ENCODE results near the gene UFSP2.

UFSP2 gene

DNA sequence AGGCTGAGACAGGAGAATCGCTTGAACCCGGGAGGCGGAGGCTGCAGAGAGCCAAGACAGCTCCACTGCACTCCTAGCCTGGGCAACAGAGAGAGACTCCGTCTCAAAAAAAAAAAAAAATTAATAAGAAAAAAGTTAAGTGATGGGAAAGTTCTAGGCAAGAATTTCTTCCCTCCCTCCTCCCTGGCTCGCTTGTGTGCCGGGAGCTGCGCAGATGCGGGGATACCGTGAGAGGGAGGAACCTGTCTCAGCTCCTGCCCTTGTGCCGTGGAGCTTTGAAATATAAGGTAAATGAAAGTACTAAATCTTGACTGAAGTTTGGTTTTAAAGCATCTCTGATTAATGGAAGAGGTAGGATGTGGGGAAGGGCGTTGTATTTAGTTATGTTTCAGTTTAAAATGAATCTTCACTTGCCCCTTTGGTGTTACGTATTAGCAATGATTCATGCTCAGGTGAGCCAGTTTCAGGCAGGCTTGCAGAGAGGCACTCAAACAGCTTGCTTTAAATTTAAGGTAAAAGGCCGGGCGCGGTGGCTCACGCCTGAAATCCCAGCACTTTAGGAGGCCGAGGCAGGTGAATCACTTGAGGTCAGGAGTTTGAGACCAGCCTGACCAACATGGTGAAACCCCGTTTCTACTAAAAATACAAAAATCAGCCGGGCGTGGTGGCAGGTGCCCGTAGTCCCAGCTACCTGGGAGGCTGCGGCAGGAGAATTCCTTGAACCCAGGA, 1.4 kb upstream of the UFSP2 start:
- no peak for DNase-seq (ENCODE audit: low spot score)

DNA sequence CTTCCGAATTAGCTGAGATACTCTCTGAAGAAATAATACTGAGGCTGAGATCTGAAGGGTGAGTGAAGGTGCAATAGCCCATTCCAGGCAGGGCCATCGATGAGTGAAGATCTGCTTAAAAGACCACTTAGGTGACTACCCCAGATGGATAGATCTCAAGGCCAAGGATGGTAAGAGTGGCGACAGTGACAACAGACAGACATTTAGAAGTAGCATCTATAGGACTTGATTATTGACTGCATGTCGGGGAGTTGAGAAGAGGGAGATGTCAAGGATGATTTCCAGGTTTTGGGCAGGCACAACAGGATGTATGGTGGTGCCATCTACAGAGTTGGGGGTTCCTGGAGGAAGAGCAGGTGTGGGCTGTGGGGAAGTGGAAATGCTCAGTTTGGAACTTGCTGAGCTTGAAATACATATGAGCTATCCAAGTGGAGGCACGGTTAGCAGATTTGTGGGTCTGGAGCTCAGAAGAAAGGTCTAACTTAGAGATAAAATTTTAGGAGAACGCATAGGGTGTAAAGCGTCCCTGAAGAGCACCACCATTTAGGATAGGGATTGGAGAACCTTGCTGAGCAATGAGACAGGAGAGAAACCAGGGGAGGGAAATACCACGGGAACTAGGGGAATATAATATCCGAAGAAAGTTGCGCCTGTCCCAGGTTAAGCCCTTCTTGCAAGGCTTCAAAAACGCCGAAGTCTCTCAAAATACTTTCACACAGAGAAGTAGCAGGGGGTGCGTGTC, 688 bp downstream of the UFSP2 start:
- peak; percentile 43 for DNase-seq (ENCODE audit: low spot score)

DNA sequence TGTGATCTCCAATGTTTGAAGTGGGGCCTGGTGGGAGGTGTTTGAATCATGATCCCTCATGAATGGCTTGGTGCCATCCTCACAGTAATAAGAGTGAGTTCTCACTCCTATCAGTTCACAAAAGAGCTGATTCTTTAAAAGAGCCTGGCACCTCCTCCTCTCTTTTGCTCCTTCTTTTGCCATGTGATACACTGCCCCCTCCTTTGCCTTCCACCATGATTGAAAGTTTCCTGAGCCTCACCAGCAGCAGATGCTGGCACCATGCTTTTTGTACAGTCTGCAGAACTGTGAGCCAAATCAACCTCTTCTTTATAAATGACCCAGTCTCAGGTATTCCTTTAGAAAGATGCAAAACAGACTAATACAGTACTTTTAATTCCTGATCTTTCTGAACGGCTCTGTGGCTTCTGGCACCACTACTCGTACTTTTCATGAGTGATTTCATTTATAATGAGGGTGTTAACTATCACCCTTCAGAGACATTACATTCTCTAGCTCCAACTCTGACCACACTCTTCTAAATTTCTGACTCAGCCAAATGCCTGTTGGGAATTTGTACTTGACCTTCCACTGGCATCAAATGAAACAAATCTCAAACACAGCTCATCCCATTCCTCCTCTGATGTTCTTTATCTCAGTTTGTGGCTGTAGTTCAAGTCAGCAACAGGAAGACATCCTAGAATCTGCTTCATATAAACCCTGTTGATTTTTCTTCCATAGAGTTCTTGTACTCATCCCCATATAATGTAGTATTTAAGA, 4.2 kb downstream of the UFSP2 start:
- DNase-seq (ENCODE audit: low spot score), result no peak

DNA sequence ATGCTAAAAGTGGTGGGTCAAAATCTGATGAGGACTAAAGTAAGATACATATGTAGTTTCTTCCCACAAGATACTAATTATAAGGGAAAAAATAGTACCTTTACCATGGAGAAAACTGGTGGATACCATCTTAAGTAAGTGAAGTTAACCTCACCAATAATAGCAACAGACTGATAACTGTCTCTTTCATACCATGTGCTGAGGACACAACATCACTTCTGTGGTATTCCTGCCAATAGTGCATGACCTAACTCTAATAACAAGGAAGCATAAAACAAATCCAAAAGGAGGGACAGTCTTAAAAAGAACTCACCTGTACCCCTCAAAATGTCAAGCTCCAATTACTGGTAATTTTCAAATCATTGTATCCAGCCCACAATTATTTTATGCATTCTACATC, 8.8 kb downstream of the UFSP2 start:
- no peak for DNase-seq (ENCODE audit: low spot score)

DNA sequence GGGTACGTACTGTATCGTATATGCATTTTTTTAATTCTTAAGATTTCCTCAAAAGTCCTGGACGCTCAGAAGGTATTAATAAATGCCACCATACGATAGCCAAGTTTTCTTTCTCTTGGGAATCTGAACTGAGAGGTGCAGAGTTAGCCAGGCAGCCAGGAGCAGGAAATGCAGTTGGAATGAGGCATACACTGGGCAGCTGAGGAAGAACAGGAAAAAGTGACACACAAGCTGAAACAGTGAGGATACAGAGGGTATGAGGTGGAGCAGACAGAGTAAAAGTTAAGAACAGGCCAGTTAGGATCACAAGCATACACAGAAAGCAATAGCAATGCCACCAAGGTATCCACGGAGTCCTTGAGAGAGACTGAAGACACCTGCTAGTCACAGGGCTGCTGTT, 13.4 kb downstream of the UFSP2 start:
- DNase-seq (ENCODE audit: low spot score), result peak; percentile 92

DNA sequence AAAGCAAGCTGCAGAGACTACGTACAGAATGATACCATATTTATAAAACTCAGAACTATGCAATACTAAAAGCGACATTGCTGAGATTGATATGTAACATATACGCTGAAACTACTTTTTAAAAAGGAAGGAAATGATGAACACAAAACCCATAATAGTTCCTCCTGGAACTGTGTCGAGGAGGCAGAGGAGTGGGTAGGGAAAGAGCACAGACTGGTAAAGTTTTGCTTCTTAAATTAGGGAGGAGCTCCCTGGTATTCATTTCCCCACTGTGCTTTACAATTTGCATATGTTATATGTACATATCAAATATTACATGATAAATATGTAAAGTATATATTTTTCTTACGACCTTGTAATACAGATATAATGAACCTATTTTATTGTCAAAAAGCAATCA, 13.9 kb downstream of the UFSP2 start:
- DNase-seq (ENCODE audit: low spot score), result peak; percentile 50

DNA sequence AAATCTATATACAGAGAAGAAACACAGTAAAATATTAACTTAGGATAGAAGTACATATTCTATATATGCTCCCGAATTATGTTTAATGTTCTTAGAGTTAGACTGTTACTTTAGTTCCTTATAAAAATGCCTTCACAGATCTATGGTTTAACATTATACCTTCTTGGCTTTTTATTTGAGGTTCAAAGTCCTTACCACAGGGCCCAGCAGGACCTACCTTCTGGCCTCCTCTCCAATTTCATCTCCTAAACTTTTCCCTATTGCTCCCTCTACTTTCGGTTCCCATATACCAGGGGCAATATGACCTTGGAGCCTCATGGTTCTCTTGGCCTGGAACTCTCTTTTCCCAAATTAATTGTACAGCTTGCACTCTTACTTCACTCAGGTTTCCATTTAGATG, 17.3 kb downstream of the UFSP2 start:
- no peak for DNase-seq (ENCODE audit: low spot score)

DNA sequence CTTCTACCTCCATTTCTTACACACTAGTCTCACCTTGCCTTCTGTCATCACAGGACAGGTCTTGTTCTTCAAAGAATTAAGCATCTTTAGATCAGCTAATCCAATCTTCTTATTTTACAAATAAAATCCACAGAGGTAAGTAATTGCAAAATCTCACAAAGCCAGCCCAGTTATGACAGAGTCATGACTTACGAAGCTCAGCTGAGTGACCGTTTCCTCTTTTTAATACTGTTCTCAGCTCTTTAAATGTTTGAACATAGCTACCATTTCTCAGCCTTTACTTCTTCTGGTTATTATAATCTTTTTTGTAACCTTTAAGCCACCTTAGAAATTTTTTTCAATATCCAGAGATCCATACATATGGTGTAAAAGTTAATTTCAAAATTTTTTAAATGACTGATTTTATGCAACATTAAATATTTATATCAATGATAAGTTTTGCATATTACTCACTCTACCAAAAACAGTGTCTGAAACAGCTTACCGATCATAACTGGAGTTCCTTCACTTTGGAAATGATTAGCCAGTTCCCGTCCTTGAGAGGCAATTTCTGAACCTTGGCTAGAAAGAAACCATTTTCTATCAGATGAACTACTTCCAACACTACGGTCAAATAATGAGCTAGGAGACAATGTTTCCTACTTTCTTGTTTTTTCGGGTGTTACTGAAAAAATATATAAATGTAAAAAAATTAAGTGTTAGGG, 20.3 kb downstream of the UFSP2 start:
- no peak for DNase-seq (ENCODE audit: low spot score)

DNA sequence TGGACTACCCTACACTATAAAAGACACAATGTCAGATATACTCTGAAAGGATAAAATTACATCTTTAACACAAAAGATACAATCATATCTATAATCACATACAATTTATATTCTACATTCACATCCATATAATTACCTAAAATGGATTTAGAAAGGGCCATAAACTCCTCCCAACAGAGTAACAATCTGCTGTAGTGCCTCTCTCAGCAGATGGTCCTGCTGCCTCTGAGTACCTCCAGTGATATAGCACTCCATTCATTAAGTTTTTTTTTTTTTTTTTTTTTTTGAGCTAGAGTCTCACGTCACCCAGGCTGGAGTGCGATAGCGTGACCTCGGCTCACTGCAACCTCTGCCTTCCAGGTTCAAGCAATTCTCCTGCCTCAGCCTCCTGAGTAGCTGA, 21.7 kb downstream of the UFSP2 start:
- DNase-seq (ENCODE audit: low spot score), result no peak

DNA sequence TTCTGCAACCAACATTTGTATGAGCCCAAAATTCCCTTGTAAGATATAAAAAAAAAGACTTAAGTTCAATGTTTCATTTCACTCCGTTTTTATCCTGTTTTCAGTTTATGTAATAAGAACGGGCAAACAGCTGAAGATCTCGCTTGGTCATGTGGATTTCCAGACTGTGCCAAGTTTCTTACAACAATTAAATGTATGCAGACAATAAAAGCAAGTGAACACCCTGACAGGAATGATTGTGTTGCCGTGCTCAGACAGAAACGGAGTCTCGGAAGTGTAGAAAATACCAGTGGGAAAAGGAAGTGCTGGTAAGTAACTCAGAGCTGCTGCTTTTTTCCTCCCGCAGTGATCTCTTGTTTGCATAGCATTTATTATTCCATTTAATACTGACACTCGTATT, 26.3 kb downstream of the UFSP2 start:
- DNase-seq (ENCODE audit: low spot score), result no peak

DNA sequence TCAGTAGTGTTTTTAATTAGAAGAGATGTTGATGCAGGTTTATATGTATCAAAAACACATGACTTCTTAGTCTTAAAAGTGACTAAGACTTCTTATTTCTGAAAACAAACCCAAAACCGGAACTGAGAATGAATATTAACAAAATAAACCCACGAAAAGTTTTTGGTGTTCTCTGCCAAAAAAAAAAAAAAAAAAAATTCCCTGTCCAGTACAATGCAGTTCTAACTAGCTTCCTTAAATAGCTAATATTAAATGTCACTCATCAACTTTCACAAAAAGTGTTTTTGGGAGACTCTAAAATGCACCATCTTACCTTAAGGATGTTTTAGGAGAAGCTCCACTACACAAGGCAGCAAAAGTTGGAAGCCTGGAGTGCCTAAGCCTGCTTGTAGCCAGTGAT, 27.1 kb downstream of the UFSP2 start:
- DNase-seq (ENCODE audit: low spot score), result no peak

DNA sequence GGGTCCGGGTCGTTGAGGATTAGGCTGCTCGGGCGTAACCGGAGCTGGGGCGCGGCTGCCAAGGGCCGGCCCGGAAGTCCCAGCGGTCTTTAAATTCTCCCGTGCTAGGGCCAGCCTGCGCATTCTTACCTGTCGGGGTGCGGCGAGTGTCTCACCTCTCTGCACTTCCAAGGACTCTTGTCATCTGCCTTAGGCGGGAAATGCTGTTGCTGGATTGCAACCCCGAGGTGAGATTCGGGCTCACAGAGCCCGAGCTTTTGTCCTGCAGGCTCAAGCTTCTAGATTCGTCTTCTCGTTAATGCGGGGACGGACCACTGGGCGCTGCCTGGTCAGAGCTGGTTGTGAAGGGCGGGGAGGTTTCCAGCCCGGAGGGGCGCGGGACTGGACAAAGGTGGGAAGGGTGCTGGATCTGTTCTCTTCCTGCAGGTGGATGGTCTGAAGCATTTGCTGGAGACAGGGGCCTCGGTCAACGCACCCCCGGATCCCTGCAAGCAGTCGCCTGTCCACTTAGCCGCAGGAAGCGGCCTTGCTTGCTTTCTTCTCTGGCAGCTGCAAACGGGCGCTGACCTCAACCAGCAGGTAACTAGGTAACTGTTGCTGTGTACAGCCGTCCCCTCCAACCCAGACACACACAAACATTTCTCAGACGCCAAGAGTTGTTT, 28.9 kb downstream of the UFSP2 start, which contains the start of gene ANKRD37:
Gene ANKRD37 (plus strand): TSS at position 118 of the 662 bp plus-strand sequence. CDS start 83 bp downstream, at position 201.
- no peak for DNase-seq (ENCODE audit: low spot score)

DNA sequence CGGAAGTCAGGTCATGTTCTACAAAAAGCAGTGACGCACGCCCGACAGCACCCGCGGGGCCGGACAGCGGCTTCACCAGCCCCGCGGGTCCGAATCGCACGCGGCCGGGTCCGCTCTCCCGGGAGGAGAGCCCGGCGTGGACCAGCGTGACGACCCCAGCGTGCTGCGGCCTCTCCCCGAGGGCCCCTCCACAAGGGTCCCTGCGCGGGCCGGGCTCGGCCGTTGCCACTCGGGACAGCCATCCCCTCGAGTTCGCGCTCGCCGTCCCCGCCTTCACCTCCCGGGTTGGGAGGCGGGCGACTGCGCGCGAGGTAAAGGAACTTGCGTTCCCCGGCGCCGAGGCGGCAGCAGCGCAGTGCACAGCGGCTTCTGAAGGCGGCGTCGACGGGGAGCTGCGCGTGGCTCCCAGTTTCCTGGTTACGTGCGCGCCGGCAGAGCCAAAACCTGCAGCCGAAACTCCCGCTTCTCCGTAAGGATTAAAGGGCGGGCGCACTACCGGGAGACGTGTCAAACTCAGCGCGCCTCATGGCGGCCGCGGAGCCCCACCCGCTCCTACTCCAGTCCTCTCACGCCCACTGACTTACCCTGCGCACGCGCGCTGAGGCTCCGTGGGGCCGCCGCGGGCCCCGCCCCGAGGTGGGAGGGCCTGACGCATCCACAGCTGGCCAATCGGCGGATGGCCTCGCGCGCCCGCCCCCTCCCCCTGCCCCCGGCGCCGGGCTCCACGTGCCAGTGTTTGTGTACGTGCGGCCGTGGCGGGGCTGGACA, 29.6 kb downstream of the UFSP2 start:
- peak; percentile 95 for DNase-seq (ENCODE audit: low spot score)

DNA sequence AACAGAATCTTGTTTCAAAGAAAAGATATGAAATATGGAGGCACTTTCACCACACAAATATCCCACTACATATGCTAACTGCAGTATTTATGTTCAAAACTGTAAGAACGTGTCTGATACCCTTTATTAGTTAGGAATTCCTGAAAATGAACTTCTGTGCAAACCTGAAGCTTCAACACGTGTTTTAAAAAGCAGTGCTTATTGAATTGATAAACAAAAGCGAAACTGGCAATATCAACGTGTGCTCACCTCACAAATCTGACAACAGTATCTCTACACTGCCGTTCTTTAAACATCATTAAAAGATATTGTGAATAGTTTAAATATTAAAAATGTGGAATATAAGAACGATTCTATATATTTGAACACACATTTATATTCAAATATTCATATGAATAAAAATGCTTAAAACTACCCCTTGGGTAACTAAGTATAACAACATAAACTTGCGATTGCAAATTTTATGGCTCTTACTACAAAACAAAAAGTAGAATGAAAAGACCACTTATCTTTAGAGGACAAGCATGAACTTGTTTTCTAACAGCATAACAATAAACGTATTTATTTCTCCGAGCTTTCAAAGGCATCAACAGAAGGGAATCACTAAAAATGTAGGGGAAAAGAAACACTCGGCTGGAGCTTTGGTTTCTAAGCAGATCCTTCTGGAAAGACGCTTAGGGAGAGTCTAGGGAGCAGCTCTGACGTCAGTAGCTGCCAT, 30.4 kb downstream of the UFSP2 start, which contains the start of gene LRP2BP:
Gene LRP2BP (minus strand): TSS at position 687 of the 718 bp plus-strand sequence. CDS start 17,738 bp downstream, outside the sequence.
- peak; percentile 80 for DNase-seq (ENCODE audit: low spot score)

DNA sequence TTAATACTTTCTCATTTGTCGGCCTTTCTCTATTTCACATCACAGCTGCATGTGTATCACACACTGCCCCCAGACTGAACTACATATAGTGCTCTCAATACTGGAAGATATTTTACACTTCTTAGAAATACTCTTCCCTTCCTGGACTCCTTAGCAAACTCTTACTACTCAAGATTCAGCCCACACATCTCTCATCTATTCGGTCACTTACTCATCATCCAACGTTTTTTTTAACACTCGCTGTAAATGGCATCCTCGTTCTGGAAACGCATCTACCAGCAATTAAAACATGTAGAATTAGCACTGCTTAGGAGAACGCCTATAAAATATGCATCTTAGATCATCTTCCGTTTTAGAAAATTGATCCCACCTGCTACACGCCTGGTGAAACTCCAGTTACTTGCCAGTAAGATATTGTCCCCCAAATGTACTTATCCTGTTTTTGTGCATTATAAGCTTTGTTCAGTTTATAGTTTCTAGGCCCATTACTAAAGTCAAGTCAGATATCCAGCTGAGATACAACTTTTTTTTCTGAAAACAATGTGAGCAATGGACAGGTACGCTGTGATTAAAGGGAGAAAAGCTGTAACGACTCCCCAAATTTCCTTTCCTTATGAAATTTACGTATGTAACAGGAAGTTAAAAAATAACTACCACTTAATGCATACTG, 31.1 kb downstream of the UFSP2 start:
- no peak for DNase-seq (ENCODE audit: low spot score)

DNA sequence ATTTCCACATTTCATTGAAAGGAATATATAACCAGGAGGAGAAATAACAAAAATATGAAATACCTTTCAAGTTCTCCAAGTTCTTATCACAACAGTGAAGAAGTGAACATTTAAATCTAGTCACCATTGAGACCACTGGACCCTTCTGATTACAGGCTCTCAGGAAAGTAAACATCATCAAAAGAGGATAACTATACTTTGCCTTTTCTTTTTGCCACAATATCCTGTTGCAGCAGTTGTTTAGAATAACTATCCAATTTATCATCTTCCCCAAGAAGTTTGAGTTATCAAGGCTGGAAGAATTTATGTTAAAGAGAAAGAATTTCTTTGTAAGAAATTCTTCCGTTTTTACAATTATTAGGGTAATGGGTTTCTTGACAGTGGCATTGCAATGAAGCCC, 33.6 kb downstream of the UFSP2 start:
- DNase-seq (ENCODE audit: low spot score), result no peak

DNA sequence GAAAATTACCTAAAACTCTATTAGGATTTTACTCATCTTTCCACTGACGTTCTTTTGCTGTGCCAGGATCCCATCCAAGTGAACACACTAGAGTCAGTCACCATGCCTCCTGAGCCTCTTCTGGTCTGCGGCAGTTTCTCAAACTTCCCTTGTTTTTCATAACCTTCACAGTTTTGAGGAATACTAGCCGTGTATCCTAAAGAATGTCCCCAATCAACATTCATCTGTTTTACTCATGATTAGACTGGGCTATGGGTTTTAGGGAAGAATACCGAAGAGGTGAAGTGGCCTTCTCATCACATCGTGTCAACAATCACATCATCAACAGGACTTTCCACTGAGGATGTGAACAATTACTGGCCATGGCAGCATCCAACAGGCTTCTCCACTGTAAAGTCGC, 34.8 kb downstream of the UFSP2 start:
- DNase-seq (ENCODE audit: low spot score), result no peak

DNA sequence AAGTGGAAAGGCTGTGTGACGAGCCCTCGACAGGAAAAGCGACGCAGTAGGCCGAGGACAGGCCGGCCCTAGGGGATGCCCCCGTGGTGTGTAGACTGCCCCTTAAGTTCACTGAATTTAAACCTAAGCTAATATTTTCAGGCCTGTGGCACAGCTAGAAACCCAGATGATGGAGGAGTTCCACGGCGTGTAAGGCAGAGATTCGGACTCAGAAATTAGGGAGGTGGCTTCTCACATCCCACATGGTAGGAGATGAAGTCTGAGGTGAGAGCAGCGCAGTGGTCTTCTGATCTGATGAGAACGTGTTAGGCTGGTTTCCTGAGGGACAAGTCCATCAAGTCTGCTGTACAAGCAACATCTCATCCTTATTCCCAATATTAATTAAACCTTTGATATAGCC, 37.8 kb downstream of the UFSP2 start:
- no peak for DNase-seq (ENCODE audit: low spot score)

DNA sequence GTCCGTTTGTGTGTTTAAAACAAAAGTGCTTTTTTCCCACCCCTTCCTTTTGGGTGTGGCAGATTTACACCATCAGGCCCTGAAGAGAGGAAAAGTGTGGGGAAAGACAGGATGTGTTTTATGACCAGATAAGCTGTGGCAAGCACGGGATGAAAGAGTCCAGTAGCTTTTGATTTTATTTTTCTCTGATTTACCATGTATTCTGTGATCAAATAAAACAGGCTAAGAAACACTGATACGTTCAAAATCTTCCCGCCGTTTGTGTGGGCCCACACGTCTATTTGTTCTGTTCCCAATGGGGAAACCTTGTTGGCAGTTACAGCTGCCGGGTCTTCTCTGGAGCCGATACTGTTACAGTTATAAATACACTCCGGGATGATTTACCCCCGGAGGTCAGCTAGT, 40.8 kb downstream of the UFSP2 start:
- DNase-seq (ENCODE audit: low spot score), result no peak

DNA sequence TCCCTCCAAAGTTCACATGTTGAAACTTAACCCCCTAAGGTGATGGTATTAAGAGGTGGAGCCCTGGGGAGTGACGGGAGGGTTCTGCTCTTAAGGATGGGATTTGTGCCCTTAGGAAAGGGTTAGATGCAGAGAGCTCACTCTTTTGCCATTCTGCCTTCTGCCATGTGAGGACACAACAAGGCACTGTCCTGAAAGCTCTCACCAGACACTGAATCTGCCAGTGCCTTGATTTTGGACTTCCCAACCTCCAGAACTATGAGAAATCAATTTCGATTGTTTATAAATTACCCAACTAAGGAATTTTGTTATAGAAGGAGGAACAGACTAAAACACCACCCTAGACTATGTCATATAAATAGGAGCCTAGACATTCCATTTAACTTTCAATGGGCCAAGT, 41.7 kb downstream of the UFSP2 start:
- DNase-seq (ENCODE audit: low spot score), result no peak

Measured in kidney capillary endothelial cell (primary cell).